Colonic mucosa (tissue), 4 donors: ENCODE measurements around the gene FGD4. TPM values are rescaled to one million over a fixed set of nuclear protein-coding genes. Genes with fewer than 3 reads are reported as not detected.

ENCODE experiments used
- DNase-seq: peaks from one replicate; pipeline ENCODE4 v3.0.0-alpha.2; 2020
- H3K27ac ChIP-seq: fragments of 200-600 bp; one replicate; pipeline ENCODE4 v1.8.0; 2021
- H3K27me3 ChIP-seq: fragments of 200-600 bp; one replicate; pipeline ENCODE4 v1.8.0; 2021
- H3K36me3 ChIP-seq: fragments of 200-600 bp; one replicate; pipeline ENCODE4 v1.8.0; 2021
- H3K4me1 ChIP-seq: fragments of 200-600 bp; one replicate; pipeline ENCODE4 v1.8.0; 2021; ENCODE audit warnings: mild to moderate bottlenecking
- H3K4me3 ChIP-seq: fragments of 200-600 bp; one replicate; pipeline ENCODE4 v1.8.0; 2021
- H3K9ac ChIP-seq, 2 donors: one replicate each; pipeline ENCODE4 v1.7.0; 2013; ENCODE audit warnings: control low read depth in 2 of 2, low read depth in 2 of 2, low read length in 2 of 2
- H3K9me3 ChIP-seq: fragments of 200-600 bp; one replicate; pipeline ENCODE4 v1.8.0; 2021
- intact Hi-C: fragments of 100-400 bp; cut with DNase I; formaldehyde crosslinking; loops from one replicate; pipeline ENCODE4 v1.14.1; 2022
- total RNA-seq, 2 donors: library from RNA; stranded (reverse); fragmentation: NEBNext Ultra II Directional in 1 of 2; extraction: Animal tissue kit (Norgen Biotek cat#: 25700) in 1 of 2; gene quantifications; one replicate each; pipeline ENCODE4 v1.2.1, GENCODE V29; 2021
- TF ChIP-seq, protein P1 (sequence below): fragments of 200-600 bp; IDR thresholded peaks from one replicate; pipeline ENCODE4 v1.8.0; 2022; ENCODE audit warnings: antibody characterized with exemption, mild to moderate bottlenecking
- donor health status: healthy.
- donor health status: DM: no; HTN: no; CAD: no.
- donor health status: DM: no; HTN: no; CAD: no.

Gene FGD4
- total RNA-seq, 2 donors from 2014 or later = 38.4 to 47.6 TPM

- no peak overlapping the region for H3K9ac ChIP-seq
Observed at GRCh38 chr12:32536000-32536345, 136.6 kb downstream of the FGD4 start.

GRCh38 chr12:32541754-32542374, 142.5 kb downstream of the FGD4 start:
- Histone ChIP-seq H3K36me3 (no peaks in the 10 kb centered on the region), H3K9ac (no peak overlapping the region), H3K27me3 (no peaks in the 10 kb centered on the region), H3K4me3 (no peak overlapping the region), H3K9me3 (no peaks in the 10 kb centered on the region), H3K27ac (no peak overlapping the region), H3K4me1 (no peaks in the 10 kb centered on the region)
- intact Hi-C loops = no loop called here
- TF ChIP-seq, protein P1, sequence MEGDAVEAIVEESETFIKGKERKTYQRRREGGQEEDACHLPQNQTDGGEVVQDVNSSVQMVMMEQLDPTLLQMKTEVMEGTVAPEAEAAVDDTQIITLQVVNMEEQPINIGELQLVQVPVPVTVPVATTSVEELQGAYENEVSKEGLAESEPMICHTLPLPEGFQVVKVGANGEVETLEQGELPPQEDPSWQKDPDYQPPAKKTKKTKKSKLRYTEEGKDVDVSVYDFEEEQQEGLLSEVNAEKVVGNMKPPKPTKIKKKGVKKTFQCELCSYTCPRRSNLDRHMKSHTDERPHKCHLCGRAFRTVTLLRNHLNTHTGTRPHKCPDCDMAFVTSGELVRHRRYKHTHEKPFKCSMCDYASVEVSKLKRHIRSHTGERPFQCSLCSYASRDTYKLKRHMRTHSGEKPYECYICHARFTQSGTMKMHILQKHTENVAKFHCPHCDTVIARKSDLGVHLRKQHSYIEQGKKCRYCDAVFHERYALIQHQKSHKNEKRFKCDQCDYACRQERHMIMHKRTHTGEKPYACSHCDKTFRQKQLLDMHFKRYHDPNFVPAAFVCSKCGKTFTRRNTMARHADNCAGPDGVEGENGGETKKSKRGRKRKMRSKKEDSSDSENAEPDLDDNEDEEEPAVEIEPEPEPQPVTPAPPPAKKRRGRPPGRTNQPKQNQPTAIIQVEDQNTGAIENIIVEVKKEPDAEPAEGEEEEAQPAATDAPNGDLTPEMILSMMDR = no peak
- DNase-seq = no peak

More at GRCh38 chr12:32536000-32536345, 136.6 kb downstream of the FGD4 start:
- H3K27me3 ChIP-seq = no peaks in the 10 kb centered on the region
- no peaks in the 10 kb centered on the region for H3K9me3 ChIP-seq
- H3K4me3 ChIP-seq = no peak overlapping the region
- no peak for DNase-seq
- no peaks in the 10 kb centered on the region for H3K36me3 ChIP-seq
- peak overlapping the region; percentile 67 for H3K27ac ChIP-seq
- intact Hi-C loops = no loop called here
- peaks cover 13% of the 10 kb centered on the region for H3K4me1 ChIP-seq
- TF ChIP-seq, protein P1 = no peak

DNA sequence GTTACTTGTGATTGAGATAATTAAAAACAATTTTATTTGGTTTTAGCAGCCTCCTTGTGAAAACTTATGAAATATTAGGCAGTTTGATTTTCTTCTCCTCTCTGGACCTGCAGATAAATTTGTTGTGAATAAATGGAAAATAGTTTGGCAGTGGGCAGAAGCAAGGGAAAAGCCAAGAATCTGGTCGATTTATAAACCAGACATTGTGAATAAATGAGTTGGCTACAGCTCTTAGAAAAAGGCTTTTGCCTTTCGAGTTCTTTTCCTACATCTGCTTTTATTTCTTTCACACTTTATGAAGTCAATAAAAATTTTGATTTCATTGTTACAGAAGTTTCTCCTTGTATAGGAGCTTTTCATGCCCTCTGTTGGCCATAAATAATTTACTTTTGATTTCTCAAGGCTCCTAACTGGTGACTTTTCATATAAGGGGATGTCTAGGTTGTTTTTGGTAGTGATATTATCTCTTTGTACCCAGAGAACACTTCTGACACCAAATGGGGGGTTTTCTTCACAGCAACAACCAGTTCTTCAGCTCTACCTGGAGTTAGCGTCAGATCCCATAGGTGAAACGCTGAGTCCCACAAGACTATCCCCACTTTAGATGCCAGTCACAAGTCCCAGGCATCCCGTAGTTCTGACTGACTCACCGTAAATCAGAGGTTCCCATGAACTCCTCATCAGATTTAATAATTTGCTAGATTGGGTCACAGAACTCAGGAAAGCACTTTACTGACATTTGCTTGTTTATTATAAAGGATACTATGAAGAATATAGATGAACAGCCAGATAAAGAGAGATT, 143.3 kb downstream of the FGD4 start:
- DNase-seq = no peak
- Histone ChIP-seq H3K27me3 (no peaks in the 10 kb centered on the region), H3K4me1 (no peaks in the 10 kb centered on the region), H3K4me3 (no peak overlapping the region), H3K27ac (no peak overlapping the region), H3K9ac (no peak overlapping the region), H3K36me3 (no peaks in the 10 kb centered on the region), H3K9me3 (no peaks in the 10 kb centered on the region)
- TF ChIP-seq, protein P1 = no peak
- intact Hi-C loops = no loop called here

- intact Hi-C loops = no loop called here
- Histone ChIP-seq H3K27ac (no peak overlapping the region), H3K4me1 (no peaks in the 10 kb centered on the region), H3K36me3 (no peaks in the 10 kb centered on the region), H3K4me3 (no peak overlapping the region), H3K9me3 (no peaks in the 10 kb centered on the region), H3K9ac (no peak overlapping the region), H3K27me3 (no peaks in the 10 kb centered on the region)
- no peak for DNase-seq
- TF ChIP-seq, protein P1 = no peak
Observed at GRCh38 chr12:32544893-32545292, 145.5 kb downstream of the FGD4 start.

DNA sequence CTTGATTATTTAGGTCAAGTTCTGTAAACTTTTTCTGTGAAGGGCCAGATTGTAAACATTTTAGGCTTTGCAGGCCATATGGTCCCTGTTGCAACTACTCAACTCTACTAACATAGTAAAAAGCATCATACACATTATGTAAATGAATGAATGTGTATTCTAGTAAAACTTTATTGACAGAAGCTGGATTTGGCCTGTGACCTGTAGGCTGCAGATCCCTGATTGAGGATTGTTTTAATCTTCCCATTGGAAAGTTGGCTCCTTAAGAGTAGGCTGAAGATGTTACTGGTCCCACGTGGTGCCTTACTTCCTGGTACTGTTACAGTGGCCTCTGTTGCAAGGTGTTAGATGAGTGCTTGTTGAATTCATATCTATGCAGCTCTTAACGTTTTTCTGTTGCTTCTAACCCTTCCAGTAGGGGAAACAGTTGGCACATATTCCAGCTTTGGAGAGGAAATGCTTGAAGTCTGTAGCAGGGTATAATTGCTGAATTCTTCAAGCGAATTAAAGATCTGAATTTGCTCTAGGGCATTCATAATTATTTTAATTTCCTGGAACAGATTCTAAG, 146.1 kb downstream of the FGD4 start:
- TF ChIP-seq, protein P1 = no peak
- H3K27ac ChIP-seq = no peak overlapping the region
- no peak overlapping the region for H3K9ac ChIP-seq
- H3K4me1 ChIP-seq = no peaks in the 10 kb centered on the region
- DNase-seq = no peak
- no peaks in the 10 kb centered on the region for H3K27me3 ChIP-seq
- no peak overlapping the region for H3K4me3 ChIP-seq
- intact Hi-C loops = no loop called here
- H3K36me3 ChIP-seq = no peaks in the 10 kb centered on the region
- H3K9me3 ChIP-seq = no peaks in the 10 kb centered on the region
